HFFc6 (cell line): ENCODE measurements around the gene CSF2RB. TPM values are rescaled to one million over a fixed set of nuclear protein-coding genes. Genes with fewer than 3 reads are reported as not detected.

Experiments
- DNase-seq: peaks from one replicate; pipeline ENCODE4 v3.0.0-alpha.2; 2018
- H3K27ac Mint-ChIP-seq: 2 replicates; pipeline ENCODE4 v1.8.0; 2020; ENCODE audit warnings: mild to moderate bottlenecking, mixed read lengths
- H3K27me3 Mint-ChIP-seq: 2 replicates; pipeline ENCODE4 v1.8.0; 2021; ENCODE audit warnings: mild to moderate bottlenecking, moderate library complexity, mixed read lengths; ENCODE audit not compliant: insufficient read depth
- H3K36me3 Mint-ChIP-seq: 2 replicates; pipeline ENCODE4 v1.8.0; 2021; ENCODE audit warnings: low read depth, mixed read lengths
- H3K4me1 Mint-ChIP-seq: 2 replicates; pipeline ENCODE4 v1.8.0; 2020; ENCODE audit warnings: low read depth, mixed read lengths
- H3K4me3 Mint-ChIP-seq: 2 replicates; pipeline ENCODE4 v1.8.0; 2020; ENCODE audit warnings: mild to moderate bottlenecking, moderate library complexity, mixed read lengths
- H3K9me3 Mint-ChIP-seq: 2 replicates; pipeline ENCODE4 v1.8.0; 2020; ENCODE audit warnings: mild to moderate bottlenecking, mixed read lengths
- total RNA-seq, 6 experiments: library from RNA; stranded (reverse); fragmentation: NEBNext Ultra II Directional; extraction: Animal tissue kit (Norgen Biotek cat#: 25700); gene quantifications; 2 replicates in 1 of 6; 3 replicates in 5 of 6; pipeline ENCODE4 v1.2.3, GENCODE V29; 2021
- TF ChIP-seq, protein P1 (sequence below): fragments of 200-600 bp; sonication (generic); IDR thresholded peaks from 2 replicates; pipeline ENCODE4 v1.5.0; 2021; ENCODE audit warnings: antibody characterized with exemption, mild to moderate bottlenecking

CSF2RB gene
- total RNA-seq, 6 experiments from 2014 or later, result 0.76 to 3.2 (median 2.4) TPM

DNA sequence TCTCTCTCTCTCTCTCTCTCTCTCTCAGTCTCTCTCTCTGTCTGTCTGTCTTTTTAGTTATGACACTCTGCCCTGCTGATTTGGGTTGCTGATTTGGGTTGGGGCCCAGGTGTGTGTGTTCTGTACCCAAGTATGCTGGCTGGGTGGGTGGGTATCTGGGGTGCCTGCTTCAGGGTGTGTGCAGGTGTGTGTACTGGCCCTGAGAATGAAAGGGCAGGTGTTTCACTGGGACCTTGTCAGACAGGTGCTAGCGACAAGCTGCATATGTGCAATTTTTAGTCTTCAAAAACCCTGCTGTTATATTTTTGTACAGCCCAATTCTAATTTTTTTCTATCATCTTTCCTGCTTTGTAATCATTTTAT, 943 bp downstream of the CSF2RB start:
- no peak overlapping the region for H3K4me3 Mint-ChIP-seq
- peaks cover 38% of the 10 kb centered on the region for H3K4me1 Mint-ChIP-seq
- H3K9me3 Mint-ChIP-seq, result no peaks in the 10 kb centered on the region
- H3K27ac Mint-ChIP-seq, result no peak overlapping the region
- TF ChIP-seq, protein P1, sequence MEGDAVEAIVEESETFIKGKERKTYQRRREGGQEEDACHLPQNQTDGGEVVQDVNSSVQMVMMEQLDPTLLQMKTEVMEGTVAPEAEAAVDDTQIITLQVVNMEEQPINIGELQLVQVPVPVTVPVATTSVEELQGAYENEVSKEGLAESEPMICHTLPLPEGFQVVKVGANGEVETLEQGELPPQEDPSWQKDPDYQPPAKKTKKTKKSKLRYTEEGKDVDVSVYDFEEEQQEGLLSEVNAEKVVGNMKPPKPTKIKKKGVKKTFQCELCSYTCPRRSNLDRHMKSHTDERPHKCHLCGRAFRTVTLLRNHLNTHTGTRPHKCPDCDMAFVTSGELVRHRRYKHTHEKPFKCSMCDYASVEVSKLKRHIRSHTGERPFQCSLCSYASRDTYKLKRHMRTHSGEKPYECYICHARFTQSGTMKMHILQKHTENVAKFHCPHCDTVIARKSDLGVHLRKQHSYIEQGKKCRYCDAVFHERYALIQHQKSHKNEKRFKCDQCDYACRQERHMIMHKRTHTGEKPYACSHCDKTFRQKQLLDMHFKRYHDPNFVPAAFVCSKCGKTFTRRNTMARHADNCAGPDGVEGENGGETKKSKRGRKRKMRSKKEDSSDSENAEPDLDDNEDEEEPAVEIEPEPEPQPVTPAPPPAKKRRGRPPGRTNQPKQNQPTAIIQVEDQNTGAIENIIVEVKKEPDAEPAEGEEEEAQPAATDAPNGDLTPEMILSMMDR, result no peak
- no peak for DNase-seq
- peaks cover 22% of the 10 kb centered on the region for H3K27me3 Mint-ChIP-seq
- no peaks in the 10 kb centered on the region for H3K36me3 Mint-ChIP-seq

DNA sequence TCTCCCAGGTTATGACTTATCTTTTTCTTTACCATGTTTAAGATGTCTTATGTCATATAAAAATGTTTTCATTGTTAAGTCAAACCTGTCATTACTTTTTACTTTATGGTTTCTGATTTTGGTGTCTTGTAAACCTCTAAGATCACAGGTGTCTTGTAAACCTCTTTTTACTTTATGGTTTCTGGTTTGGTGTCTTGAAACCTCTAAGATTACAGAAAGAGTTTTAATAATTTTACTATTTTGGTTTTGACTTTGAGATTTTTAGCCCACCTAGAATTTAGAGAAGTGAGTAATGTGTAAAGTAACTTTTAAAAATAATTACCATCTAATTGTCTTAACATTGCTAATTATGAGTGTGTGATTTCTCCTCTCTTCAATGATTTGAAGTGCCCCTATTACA, 2.6 kb downstream of the CSF2RB start:
- H3K4me1 Mint-ChIP-seq, result peaks cover 27% of the 10 kb centered on the region
- H3K9me3 Mint-ChIP-seq, result no peaks in the 10 kb centered on the region
- no peak overlapping the region for H3K27ac Mint-ChIP-seq
- DNase-seq, result no peak
- no peak overlapping the region for H3K4me3 Mint-ChIP-seq
- H3K27me3 Mint-ChIP-seq, result peaks cover 18% of the 10 kb centered on the region
- TF ChIP-seq, protein P1, result no peak
- H3K36me3 Mint-ChIP-seq, result no peaks in the 10 kb centered on the region

DNA sequence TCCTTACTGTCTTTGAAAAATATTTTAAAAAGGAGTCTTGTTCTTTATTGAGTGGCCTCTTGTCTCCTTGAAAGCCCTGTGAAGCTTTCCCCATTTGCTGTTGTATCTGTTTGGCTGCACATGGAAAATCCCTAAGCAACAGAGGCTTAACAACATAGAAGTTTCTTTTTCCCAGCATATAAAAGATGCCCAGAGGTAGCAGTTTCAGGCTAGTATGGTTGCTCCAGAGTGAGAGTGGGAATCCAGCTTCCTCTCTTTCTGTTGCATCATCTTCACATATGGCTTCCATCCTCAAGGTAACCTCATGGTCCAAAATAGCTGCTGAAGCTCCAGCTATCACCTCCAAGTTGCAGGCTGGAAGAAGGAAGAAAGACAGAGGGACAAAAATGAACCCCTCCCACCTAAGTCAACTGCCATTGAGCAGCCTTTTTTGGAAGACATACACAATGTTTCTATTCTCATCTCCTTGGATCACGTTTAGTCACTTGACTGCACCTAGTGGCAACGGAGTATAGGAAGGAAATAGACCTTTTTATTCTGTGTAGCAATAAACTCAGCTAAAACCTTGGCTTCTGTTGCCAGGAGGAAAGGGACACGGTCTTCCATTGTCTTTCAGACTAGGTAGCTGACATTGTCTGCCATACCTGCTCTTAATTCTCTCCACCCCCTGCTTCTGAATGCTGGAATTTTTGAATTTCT, 5.3 kb downstream of the CSF2RB start:
- Mint-ChIP-seq H3K4me3 (no peak overlapping the region), H3K27ac (no peak overlapping the region), H3K36me3 (no peaks in the 10 kb centered on the region), H3K9me3 (no peaks in the 10 kb centered on the region), H3K4me1 (peaks cover 6% of the 10 kb centered on the region; the same call in 1 of the 2 replicates), H3K27me3 (peaks cover 13% of the 10 kb centered on the region)
- DNase-seq, result no peak
- TF ChIP-seq, protein P1, result no peak

DNA sequence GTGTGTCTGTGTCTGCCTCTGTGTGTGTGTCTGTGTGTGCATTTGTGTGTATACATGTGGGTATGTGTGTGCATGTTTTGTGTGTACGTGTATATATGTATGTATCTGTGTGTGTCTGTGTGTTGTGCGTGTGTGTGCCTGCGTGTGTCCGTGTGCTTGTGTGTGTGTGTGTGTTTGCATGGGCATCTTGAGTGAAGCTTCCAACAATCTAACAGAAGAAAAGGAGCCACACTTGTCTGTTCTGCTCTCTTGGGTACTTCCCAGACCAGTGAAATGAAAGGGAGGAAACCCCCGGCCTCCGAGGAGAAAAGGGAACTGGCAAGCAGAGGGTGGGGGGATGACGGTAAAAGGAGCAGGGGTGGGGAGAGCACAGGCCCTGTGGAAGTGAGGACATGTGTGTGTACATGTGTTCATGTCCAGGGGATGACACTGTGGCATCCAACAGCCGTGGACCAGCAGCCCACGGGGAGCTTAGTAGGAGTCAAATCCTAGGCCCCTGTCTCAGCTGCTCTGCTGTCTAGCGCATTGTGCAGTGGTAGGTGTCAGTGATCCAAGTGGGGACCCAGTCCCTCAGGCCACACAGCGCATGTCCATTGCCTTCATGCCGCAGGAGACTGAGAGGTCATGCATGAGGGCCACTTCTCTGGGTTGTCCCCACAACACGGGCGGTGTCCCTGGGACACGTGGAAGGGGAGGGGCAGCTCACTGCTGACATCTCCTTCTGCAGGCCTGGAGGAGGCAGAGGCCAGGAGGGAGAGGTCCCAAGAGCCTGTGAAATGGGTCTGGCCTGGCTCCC, 8.1 kb downstream of the CSF2RB start:
- Mint-ChIP-seq H3K4me3 (no peak overlapping the region), H3K4me1 (peaks cover 12% of the 10 kb centered on the region)
- TF ChIP-seq, protein P1, result no peak

DNA sequence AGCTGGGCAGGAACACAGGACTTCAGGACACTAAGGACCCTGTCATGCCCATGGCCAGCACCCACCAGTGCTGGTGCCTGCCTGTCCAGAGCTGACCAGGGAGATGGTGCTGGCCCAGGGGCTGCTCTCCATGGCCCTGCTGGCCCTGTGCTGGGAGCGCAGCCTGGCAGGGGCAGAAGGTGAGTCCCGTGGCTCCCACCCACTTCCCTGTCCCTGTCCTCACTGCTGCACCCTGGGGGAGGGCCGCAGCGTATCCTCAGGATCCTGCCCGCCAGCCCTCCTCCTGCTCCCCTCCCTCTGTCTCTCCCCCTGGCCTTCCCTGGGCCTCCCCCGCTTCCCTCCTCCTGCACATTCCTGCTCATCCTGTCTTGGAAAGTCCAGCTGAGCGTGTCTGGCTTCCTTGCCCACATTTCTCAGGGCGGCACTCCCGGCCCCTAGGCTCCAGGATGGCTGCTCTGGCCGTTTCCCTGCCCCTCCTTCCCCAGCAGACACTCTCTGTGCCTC, 8.7 kb downstream of the CSF2RB start:
- no peak for DNase-seq
- Mint-ChIP-seq H3K4me3 (no peak overlapping the region), H3K27ac (no peak overlapping the region), H3K9me3 (no peaks in the 10 kb centered on the region; the same call in 1 of the 2 replicates), H3K36me3 (no peaks in the 10 kb centered on the region), H3K27me3 (peaks cover 20% of the 10 kb centered on the region), H3K4me1 (peaks cover 12% of the 10 kb centered on the region)
- TF ChIP-seq, protein P1, result no peak; the same call in 1 of the 2 replicates

More for the DNA sequence above, 8.1 kb downstream of the CSF2RB start:
- Mint-ChIP-seq H3K9me3 (no peaks in the 10 kb centered on the region; the same call in 1 of the 2 replicates), H3K27me3 (peaks cover 20% of the 10 kb centered on the region), H3K27ac (no peak overlapping the region), H3K36me3 (no peaks in the 10 kb centered on the region)
- no peak for DNase-seq
